ENCODE measurements around the gene CDC45.

CDC45 gene

DNA sequence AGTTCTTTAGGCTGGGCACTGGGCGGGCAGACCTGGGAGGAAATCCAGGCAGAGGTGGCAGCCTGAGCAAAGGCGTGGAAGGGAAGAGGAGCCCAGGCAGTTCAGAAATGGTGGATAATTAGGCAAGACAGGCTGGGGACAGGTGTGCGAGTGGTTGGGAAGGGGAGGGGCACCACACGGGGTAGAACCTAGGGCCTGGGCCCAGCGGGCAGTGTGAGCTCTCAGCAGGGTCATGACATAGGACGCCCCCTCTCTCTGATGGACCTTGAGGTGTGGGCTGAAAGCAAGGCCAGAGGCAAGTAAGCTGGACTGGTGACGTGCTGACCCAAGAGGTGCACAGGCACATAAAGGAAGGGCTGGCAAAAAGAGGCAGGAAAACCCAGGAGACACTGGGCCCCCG is 7.5 kb upstream of the CDC45 start:
- TF ChIP-seq, protein P1, sequence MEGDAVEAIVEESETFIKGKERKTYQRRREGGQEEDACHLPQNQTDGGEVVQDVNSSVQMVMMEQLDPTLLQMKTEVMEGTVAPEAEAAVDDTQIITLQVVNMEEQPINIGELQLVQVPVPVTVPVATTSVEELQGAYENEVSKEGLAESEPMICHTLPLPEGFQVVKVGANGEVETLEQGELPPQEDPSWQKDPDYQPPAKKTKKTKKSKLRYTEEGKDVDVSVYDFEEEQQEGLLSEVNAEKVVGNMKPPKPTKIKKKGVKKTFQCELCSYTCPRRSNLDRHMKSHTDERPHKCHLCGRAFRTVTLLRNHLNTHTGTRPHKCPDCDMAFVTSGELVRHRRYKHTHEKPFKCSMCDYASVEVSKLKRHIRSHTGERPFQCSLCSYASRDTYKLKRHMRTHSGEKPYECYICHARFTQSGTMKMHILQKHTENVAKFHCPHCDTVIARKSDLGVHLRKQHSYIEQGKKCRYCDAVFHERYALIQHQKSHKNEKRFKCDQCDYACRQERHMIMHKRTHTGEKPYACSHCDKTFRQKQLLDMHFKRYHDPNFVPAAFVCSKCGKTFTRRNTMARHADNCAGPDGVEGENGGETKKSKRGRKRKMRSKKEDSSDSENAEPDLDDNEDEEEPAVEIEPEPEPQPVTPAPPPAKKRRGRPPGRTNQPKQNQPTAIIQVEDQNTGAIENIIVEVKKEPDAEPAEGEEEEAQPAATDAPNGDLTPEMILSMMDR (conservative IDR thresholded peaks at IDR 0.05; ENCODE audit: low read length), result no peak
- no peak for TF ChIP-seq EZH2phosphoT487 (IDR thresholded peaks at IDR 0.05; ENCODE audit: borderline replicate concordance)
- H3K9me2 ChIP-seq (replicated peaks; ENCODE audit: low read depth, low read length), result no peaks in the 10 kb centered on the region
- no peak overlapping the region for H3K9ac ChIP-seq (ENCODE audit: low read depth, low read length, poor library complexity, severe bottlenecking)
- peaks cover 25% of the 10 kb centered on the region for H3K79me2 ChIP-seq (ENCODE audit: insufficient read depth, low read length)
- no peaks in the 10 kb centered on the region for H3F3A ChIP-seq (ENCODE audit: low read depth)
- no peak overlapping the region for H3K4me2 ChIP-seq (ENCODE audit: low read depth, low read length, poor library complexity, severe bottlenecking)
- peaks cover 11% of the 10 kb centered on the region for H3K4me1 ChIP-seq (ENCODE audit: insufficient read depth, low read length, poor library complexity, severe bottlenecking)
- no peak overlapping the region for H2AFZ ChIP-seq (ENCODE audit: low read length)
- H3K9me3 ChIP-seq (ENCODE audit: insufficient read depth, low read depth, low read length), result no peaks in the 10 kb centered on the region
- peaks cover 62% of the 10 kb centered on the region; the same call in 1 of the 2 replicates for H3K36me3 ChIP-seq (ENCODE audit: insufficient read depth, low read length)
- H4K20me1 ChIP-seq (ENCODE audit: insufficient read depth, low read length, poor library complexity, severe bottlenecking), result peaks cover 4% of the 10 kb centered on the region
- no peak overlapping the region for H3K4me3 ChIP-seq (ENCODE audit: low read length, poor library complexity, severe bottlenecking)
- H3K27me3 ChIP-seq (ENCODE audit: insufficient read depth, low read length, poor library complexity, severe bottlenecking), result no peaks in the 10 kb centered on the region

DNA sequence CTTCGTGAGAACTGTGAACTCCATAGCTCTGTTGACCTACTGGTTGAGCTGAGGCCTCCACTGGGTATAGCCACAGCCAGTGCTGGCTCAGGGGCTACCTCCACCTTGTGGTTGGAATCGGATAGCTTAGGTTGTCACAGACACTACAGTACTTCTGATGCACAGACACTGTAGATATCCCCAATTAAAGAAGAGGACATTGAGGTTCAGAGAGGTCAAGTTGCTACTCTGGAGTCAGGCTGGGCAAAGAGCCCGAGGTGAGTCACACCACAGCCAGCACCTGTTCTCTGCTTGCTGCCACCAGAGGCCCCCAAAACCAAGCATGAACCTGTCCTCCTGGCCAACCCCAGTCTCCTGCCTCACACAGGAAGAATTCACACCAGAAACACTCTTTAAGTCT is 6.1 kb upstream of the CDC45 start:
- H3K4me2 ChIP-seq (ENCODE audit: low read depth, low read length, poor library complexity, severe bottlenecking), result no peak overlapping the region
- TF ChIP-seq, protein P1 (conservative IDR thresholded peaks at IDR 0.05; ENCODE audit: low read length), result peak; percentile 19; the same call in 1 of the 2 replicates
- TF ChIP-seq EZH2phosphoT487 (IDR thresholded peaks at IDR 0.05; ENCODE audit: borderline replicate concordance), result no peak
- H3K27me3 ChIP-seq (ENCODE audit: insufficient read depth, low read length, poor library complexity, severe bottlenecking), result no peaks in the 10 kb centered on the region
- peaks cover 49% of the 10 kb centered on the region; the same call in 1 of the 2 replicates for H3K36me3 ChIP-seq (ENCODE audit: insufficient read depth, low read length)
- H3K4me1 ChIP-seq (ENCODE audit: insufficient read depth, low read length, poor library complexity, severe bottlenecking), result peaks cover 19% of the 10 kb centered on the region
- H3K9me2 ChIP-seq (replicated peaks; ENCODE audit: low read depth, low read length), result no peaks in the 10 kb centered on the region
- no peak overlapping the region for H3K4me3 ChIP-seq (ENCODE audit: low read length, poor library complexity, severe bottlenecking)
- no peaks in the 10 kb centered on the region for H3F3A ChIP-seq (ENCODE audit: low read depth)
- no peak overlapping the region for H2AFZ ChIP-seq (ENCODE audit: low read length)
- no peak overlapping the region for H3K9ac ChIP-seq (ENCODE audit: low read depth, low read length, poor library complexity, severe bottlenecking)
- peaks cover 39% of the 10 kb centered on the region for H3K79me2 ChIP-seq (ENCODE audit: insufficient read depth, low read length)
- peaks cover 16% of the 10 kb centered on the region for H4K20me1 ChIP-seq (ENCODE audit: insufficient read depth, low read length, poor library complexity, severe bottlenecking)
- H3K9me3 ChIP-seq (ENCODE audit: insufficient read depth, low read depth, low read length), result no peaks in the 10 kb centered on the region

DNA sequence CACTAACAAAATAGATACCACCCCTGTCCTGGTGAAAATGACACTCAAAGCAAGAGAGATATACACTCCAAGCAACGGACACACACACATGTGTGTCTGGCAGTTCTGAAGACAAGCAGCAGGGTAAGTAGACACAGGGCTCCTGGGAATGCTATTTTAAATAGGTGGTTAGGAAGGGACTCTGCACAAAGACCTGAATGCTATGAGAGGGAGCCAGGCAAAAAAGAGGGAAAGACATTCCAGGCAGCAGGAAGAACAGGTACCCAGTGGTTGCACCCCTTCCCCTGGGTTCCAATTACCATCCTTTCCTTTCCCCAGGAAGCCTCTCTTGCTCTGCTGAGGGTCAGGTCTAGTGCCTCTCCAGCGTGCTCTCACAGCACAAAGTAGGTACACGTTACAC is 3.7 kb upstream of the CDC45 start:
- H3K9me3 ChIP-seq (ENCODE audit: insufficient read depth, low read depth, low read length), result no peaks in the 10 kb centered on the region
- peak overlapping the region; percentile 35 for H3K4me2 ChIP-seq (ENCODE audit: low read depth, low read length, poor library complexity, severe bottlenecking)
- peaks cover 24% of the 10 kb centered on the region for H4K20me1 ChIP-seq (ENCODE audit: insufficient read depth, low read length, poor library complexity, severe bottlenecking)
- H3K4me1 ChIP-seq (ENCODE audit: insufficient read depth, low read length, poor library complexity, severe bottlenecking), result peaks cover 28% of the 10 kb centered on the region
- H3K9me2 ChIP-seq (replicated peaks; ENCODE audit: low read depth, low read length), result no peaks in the 10 kb centered on the region
- peaks cover 55% of the 10 kb centered on the region for H3K79me2 ChIP-seq (ENCODE audit: insufficient read depth, low read length)
- peak overlapping the region; percentile 26 for H3K9ac ChIP-seq (ENCODE audit: low read depth, low read length, poor library complexity, severe bottlenecking)
- H3F3A ChIP-seq (ENCODE audit: low read depth), result no peaks in the 10 kb centered on the region
- H2AFZ ChIP-seq (ENCODE audit: low read length), result no peak overlapping the region
- H3K27me3 ChIP-seq (ENCODE audit: insufficient read depth, low read length, poor library complexity, severe bottlenecking), result no peaks in the 10 kb centered on the region
- no peak overlapping the region for H3K4me3 ChIP-seq (ENCODE audit: low read length, poor library complexity, severe bottlenecking)
- peaks cover 25% of the 10 kb centered on the region; the same call in 1 of the 2 replicates for H3K36me3 ChIP-seq (ENCODE audit: insufficient read depth, low read length)
- TF ChIP-seq, protein P1 (conservative IDR thresholded peaks at IDR 0.05; ENCODE audit: low read length), result no peak
- no peak for TF ChIP-seq EZH2phosphoT487 (IDR thresholded peaks at IDR 0.05; ENCODE audit: borderline replicate concordance)
